DOHH2 (cell line): ENCODE results near the gene MYBPC3.

Experiments used
- H3F3A ChIP-seq: fragments of 200-600 bp; sonication (generic), shearing (Covaris generic); 2 replicates; pipeline ENCODE4 v1.6.0; 2016; ENCODE audit warnings: antibody characterized with exemption, mild to moderate bottlenecking; ENCODE audit not compliant: control insufficient read depth, insufficient read depth
- H3K27ac ChIP-seq: fragments of 200-600 bp; sonication (generic); 2 replicates; pipeline ENCODE4 v1.5.1; 2014; ENCODE audit warnings: low read depth, mild to moderate bottlenecking, low read length, moderate library complexity
- H3K27me3 ChIP-seq: fragments of 200-600 bp; sonication (generic); 2 replicates; pipeline ENCODE4 v1.6.1; 2014; ENCODE audit warnings: mild to moderate bottlenecking, low read length, mixed read lengths; ENCODE audit not compliant: control insufficient read depth
- H3K36me3 ChIP-seq: fragments of 200-600 bp; sonication (generic); 2 replicates; pipeline ENCODE4 v1.6.1; 2014; ENCODE audit warnings: mild to moderate bottlenecking, low read length, moderate library complexity, mixed read lengths; ENCODE audit not compliant: control insufficient read depth
- H3K4me1 ChIP-seq: fragments of 200-600 bp; sonication (generic); 2 replicates; pipeline ENCODE4 v1.6.1; 2014; ENCODE audit warnings: mild to moderate bottlenecking, low read length, mixed read lengths; ENCODE audit not compliant: control insufficient read depth
- H3K4me2 ChIP-seq: fragments of 200-600 bp; sonication (generic); 2 replicates; pipeline ENCODE4 v1.6.0; 2014; ENCODE audit warnings: mild to moderate bottlenecking, low read length, moderate library complexity
- H3K4me3 ChIP-seq: fragments of 200-600 bp; sonication (generic); 2 replicates; pipeline ENCODE4 v1.5.1; 2014; ENCODE audit warnings: mild to moderate bottlenecking, low read length, mixed read lengths
- H3K79me2 ChIP-seq: fragments of 200-600 bp; sonication (generic); 2 replicates; pipeline ENCODE4 v1.6.1; 2014; ENCODE audit warnings: mild to moderate bottlenecking, low read length, mixed read lengths; ENCODE audit not compliant: control insufficient read depth
- H3K9me2 ChIP-seq: fragments of 200-600 bp; sonication (generic); replicated peaks from 2 replicates; pipeline ENCODE4 v1.6.1; 2014; ENCODE audit warnings: mild to moderate bottlenecking, low read length, mixed read lengths; ENCODE audit not compliant: control insufficient read depth
- H3K9me3 ChIP-seq: fragments of 200-600 bp; sonication (generic); 2 replicates; pipeline ENCODE4 v1.6.1; 2014; ENCODE audit warnings: antibody characterized with exemption, low read length, mixed read lengths; ENCODE audit not compliant: control insufficient read depth, insufficient read depth
- H4K20me1 ChIP-seq: fragments of 200-600 bp; sonication (generic); 2 replicates; pipeline ENCODE4 v1.6.0; 2014; ENCODE audit warnings: low read depth, mild to moderate bottlenecking, antibody characterized with exemption, low read length, moderate library complexity; ENCODE audit not compliant: control insufficient read depth, insufficient read depth
- CTCF ChIP-seq: fragments of 200-600 bp; sonication (generic); IDR thresholded peaks from one replicate; pipeline ENCODE4 v1.5.1; 2014; ENCODE audit warnings: antibody characterized with exemption, mild to moderate bottlenecking, low read depth, low read length; ENCODE audit not compliant: poor library complexity, severe bottlenecking
- EZH2phosphoT487 ChIP-seq: fragments of 200-600 bp; sonication (generic); IDR thresholded peaks from 2 replicates; pipeline ENCODE4 v1.6.1; 2017; ENCODE audit warnings: borderline replicate concordance, mild to moderate bottlenecking, antibody characterized with exemption, low read length, moderate library complexity, mixed read lengths

MYBPC3 gene

DNA sequence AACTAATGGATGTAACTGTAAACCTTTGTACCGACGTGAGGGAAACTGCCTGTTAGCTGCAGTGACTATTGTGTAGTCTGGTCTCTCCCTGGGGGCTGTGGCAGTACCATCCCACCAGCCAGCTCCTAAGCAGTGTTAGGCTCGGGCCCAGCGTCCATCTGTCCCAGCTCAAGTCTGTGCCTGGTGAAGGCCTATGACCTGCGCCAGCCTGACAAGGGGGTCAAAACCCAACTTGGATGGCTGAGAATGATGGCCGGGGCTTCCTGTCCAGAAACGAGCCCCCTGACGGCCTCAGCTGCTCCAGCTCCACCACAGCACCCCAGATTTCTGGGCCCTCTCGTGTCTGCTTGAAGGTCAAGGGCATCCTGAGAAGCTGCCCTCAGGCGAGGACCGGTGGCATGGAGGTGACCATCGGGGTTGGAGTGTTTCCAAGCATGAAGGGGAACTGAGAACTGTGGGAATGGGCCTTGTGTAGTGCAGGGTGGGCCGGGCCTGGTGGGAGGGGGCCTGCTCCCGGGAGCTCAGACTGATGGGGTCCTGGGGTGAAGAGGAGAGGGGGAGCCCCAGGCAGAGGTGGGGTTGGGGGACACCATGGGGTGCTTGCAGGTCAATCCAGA, 40.2 kb upstream of the MYBPC3 start:
- H3K36me3 ChIP-seq, result no peaks in the 10 kb centered on the region
- no peaks in the 10 kb centered on the region for H3F3A ChIP-seq
- no peak for TF ChIP-seq CTCF
- TF ChIP-seq EZH2phosphoT487, result no peak
- H3K79me2 ChIP-seq, result no peaks in the 10 kb centered on the region
- H3K4me1 ChIP-seq, result peaks cover 67% of the 10 kb centered on the region
- no peaks in the 10 kb centered on the region for H3K9me3 ChIP-seq
- H3K4me3 ChIP-seq, result no peak overlapping the region
- H3K4me2 ChIP-seq, result peak overlapping the region; percentile 90; the same call in 1 of the 2 replicates
- no peaks in the 10 kb centered on the region for H3K27me3 ChIP-seq
- H3K9me2 ChIP-seq, result no peaks in the 10 kb centered on the region
- H3K27ac ChIP-seq, result no peak overlapping the region; the same call in 1 of the 2 replicates
- H4K20me1 ChIP-seq, result no peaks in the 10 kb centered on the region

DNA sequence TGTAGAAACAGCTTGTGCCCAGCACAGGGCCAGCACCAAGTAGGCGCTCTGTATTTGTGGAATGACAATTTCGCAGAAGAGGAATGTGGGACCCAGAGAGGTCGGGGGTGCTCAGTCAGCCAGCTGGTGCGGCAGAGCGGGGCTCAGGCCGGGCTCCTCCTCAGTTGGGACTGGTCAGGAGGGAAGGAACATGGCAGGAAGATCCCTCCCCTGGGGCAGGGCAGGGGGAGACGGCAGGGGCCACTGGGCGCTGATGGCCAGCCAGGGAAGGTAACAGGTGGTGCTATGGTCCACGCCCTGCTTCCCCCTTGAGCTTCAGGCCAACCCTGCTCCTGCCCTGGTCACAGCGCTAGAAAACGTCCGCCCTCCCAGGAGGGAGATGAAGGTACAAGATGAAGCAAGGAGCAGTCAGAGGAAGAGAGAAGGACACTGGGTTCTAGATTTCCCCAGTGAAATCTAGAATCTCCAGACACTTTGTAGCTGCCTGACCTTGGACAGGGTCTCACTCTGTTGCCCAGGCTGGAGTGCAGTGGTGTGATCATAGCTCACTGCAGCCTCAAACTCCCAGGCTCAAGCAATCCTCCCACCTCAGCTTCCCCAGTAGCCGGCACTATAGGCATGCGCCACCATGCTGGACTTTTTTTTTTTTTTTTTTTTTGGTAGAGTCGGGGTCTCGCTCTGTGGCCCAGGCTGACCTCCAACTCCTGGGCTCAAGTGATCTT, 39.4 kb upstream of the MYBPC3 start:
- Histone ChIP-seq H3F3A (no peaks in the 10 kb centered on the region), H3K4me1 (peaks cover 62% of the 10 kb centered on the region), H3K9me2 (no peaks in the 10 kb centered on the region), H3K36me3 (no peaks in the 10 kb centered on the region), H3K79me2 (no peaks in the 10 kb centered on the region), H3K27ac (no peak overlapping the region), H3K9me3 (no peaks in the 10 kb centered on the region), H3K27me3 (no peaks in the 10 kb centered on the region), H3K4me3 (no peak overlapping the region), H4K20me1 (no peaks in the 10 kb centered on the region), H3K4me2 (no peak overlapping the region)
- TF ChIP-seq EZH2phosphoT487 (no peak), CTCF (no peak)

GRCh38 chr11:47391077-47391583, 38.6 kb upstream of the MYBPC3 start:
- no peaks in the 10 kb centered on the region for H4K20me1 ChIP-seq
- H3K4me3 ChIP-seq, result no peak overlapping the region
- H3K9me2 ChIP-seq, result no peaks in the 10 kb centered on the region
- no peaks in the 10 kb centered on the region for H3K36me3 ChIP-seq
- no peaks in the 10 kb centered on the region for H3K79me2 ChIP-seq
- H3K27me3 ChIP-seq, result no peaks in the 10 kb centered on the region
- H3F3A ChIP-seq, result no peaks in the 10 kb centered on the region
- H3K27ac ChIP-seq, result no peak overlapping the region
- H3K4me2 ChIP-seq, result no peak overlapping the region
- TF ChIP-seq EZH2phosphoT487 (no peak), CTCF (no peak)
- peaks cover 58% of the 10 kb centered on the region for H3K4me1 ChIP-seq
- H3K9me3 ChIP-seq, result no peaks in the 10 kb centered on the region
